Astrocyte of the spinal cord (primary cell): ENCODE data around the gene SPACA9.

ENCODE experiments used
- DNase-seq: peaks from one replicate; pipeline ENCODE4 v3.0.0; 2011; ENCODE audit warnings: low read depth, low spot score
- H3K4me3 ChIP-seq: 2 replicates; pipeline ENCODE4 v1.5.1; 2011; ENCODE audit warnings: low read depth, mild to moderate bottlenecking, low read length, moderate library complexity
- in situ Hi-C: cut with HindIII; loops from 2 replicates; pipeline ENCODE4 v1.10.0; 2017; ENCODE audit warnings: low sequenced_read_pairs
- TF ChIP-seq, protein P1 (sequence below): IDR thresholded peaks from 2 replicates; pipeline ENCODE4 v1.5.1; 2012; ENCODE audit warnings: low read depth, mild to moderate bottlenecking, low read length, inconsistent platforms

SPACA9 gene

DNA sequence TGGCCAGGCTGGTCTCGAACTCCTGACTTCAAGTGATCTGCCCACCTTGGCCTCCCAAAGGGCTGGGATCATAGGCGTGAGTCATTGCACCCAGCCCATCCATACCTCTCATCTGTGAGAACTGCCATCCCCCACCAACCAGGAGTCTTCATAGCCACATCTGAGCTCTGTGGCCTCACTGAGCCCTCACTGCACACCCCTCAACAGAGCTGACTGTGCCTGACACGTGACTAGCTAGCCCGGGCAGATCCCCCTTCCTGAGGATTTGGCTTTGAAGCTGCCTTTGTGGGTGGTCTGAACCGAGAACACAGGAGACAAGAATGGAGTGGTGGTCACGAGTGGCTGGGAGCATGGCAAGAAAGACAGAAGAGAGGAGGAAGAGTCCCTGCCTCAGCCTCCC, 16.2 kb upstream of the SPACA9 start:
- DNase-seq: no peak
- TF ChIP-seq, protein P1, sequence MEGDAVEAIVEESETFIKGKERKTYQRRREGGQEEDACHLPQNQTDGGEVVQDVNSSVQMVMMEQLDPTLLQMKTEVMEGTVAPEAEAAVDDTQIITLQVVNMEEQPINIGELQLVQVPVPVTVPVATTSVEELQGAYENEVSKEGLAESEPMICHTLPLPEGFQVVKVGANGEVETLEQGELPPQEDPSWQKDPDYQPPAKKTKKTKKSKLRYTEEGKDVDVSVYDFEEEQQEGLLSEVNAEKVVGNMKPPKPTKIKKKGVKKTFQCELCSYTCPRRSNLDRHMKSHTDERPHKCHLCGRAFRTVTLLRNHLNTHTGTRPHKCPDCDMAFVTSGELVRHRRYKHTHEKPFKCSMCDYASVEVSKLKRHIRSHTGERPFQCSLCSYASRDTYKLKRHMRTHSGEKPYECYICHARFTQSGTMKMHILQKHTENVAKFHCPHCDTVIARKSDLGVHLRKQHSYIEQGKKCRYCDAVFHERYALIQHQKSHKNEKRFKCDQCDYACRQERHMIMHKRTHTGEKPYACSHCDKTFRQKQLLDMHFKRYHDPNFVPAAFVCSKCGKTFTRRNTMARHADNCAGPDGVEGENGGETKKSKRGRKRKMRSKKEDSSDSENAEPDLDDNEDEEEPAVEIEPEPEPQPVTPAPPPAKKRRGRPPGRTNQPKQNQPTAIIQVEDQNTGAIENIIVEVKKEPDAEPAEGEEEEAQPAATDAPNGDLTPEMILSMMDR: no peak
- in situ Hi-C loops: no loop called here
- H3K4me3 ChIP-seq: no peak overlapping the region

- TF ChIP-seq, protein P1: no peak
- in situ Hi-C loops: no loop called here
- DNase-seq: no peak
- no peak overlapping the region for H3K4me3 ChIP-seq
These were observed 15.6 kb upstream of the SPACA9 start for GRCh38 chr9:132863096-132863495.

- in situ Hi-C loops: no loop called here
- TF ChIP-seq, protein P1: no peak
- DNase-seq: no peak
- no peak overlapping the region for H3K4me3 ChIP-seq
These were observed 14.4 kb upstream of the SPACA9 start for GRCh38 chr9:132864277-132864676.

- H3K4me3 ChIP-seq: no peak overlapping the region
- in situ Hi-C loops: no loop called here
- DNase-seq: no peak
- TF ChIP-seq, protein P1: no peak
These were observed 14.0 kb upstream of the SPACA9 start for GRCh38 chr9:132864691-132865090.

- TF ChIP-seq, protein P1: no peak
- in situ Hi-C loops: no loop called here
- no peak for DNase-seq
- H3K4me3 ChIP-seq: no peak overlapping the region
These were observed 11.8 kb upstream of the SPACA9 start for GRCh38 chr9:132866898-132867297.

- no peak overlapping the region for H3K4me3 ChIP-seq
- TF ChIP-seq, protein P1: no peak
- DNase-seq: no peak
- in situ Hi-C loops: no loop called here
These were observed 9.4 kb upstream of the SPACA9 start for GRCh38 chr9:132869266-132869665.

GRCh38 chr9:132873403-132873802, 5.3 kb upstream of the SPACA9 start:
- TF ChIP-seq, protein P1: no peak

More at GRCh38 chr9:132873403-132873802, 5.3 kb upstream of the SPACA9 start:
- in situ Hi-C loops: no loop called here
- DNase-seq: no peak
- no peak overlapping the region for H3K4me3 ChIP-seq
